IMR-90 (cell line): ENCODE results near the gene C6orf47. TPM values are rescaled to one million over a fixed set of nuclear protein-coding genes. Genes with fewer than 3 reads are reported as not detected.

Experiments used
- ATAC-seq: fragments of 200-7000 bp; cut with Tn5 transposase; 2 replicates; pipeline ENCODE4 v1.9.1; 2020; ENCODE audit warnings: low read depth, mild to moderate bottlenecking, moderate library complexity
- BruUV-seq: library from RNA; stranded (reverse); fragments of 400-500 nt; replicated peaks from 2 replicates; lab custom pipeline; 2021; lab: Mats Ljungman, UMichigan
- CTCF ChIA-PET: fragments of 300-600 bp; formaldehyde crosslinking; extraction: SDS; loops from one replicate; lab custom pipeline; 2021; ENCODE audit warnings: antibody characterized with exemption; lab: Yijun Ruan, JAX
- POLR2A ChIA-PET: fragments of 300-600 bp; sonication (Branson Sonifier 250); formaldehyde crosslinking; loops from one replicate; lab custom pipeline; 2022; ENCODE audit warnings: antibody characterized with exemption; ENCODE audit not compliant: unreplicated experiment; lab: Charles Lee
- DNase-seq: peaks from one replicate; pipeline ENCODE4 v3.0.0; 2013
- H2AFZ ChIP-seq: replicated peaks from 2 replicates; pipeline ENCODE3; 2013; ENCODE audit warnings: low read length, mild to moderate bottlenecking; ENCODE audit not compliant: poor library complexity
- H2AK5ac ChIP-seq: 2 replicates; pipeline ENCODE4 v1.6.1; 2013; ENCODE audit warnings: low read depth, low read length, inconsistent platforms
- H2AK9ac ChIP-seq: replicated peaks from 2 replicates; pipeline ENCODE3; 2013; ENCODE audit warnings: mild to moderate bottlenecking, low read depth, low read length, moderate library complexity; ENCODE audit not compliant: poor library complexity
- H2BK120ac ChIP-seq: 2 replicates; pipeline ENCODE4 v1.6.1; 2013; ENCODE audit warnings: low read depth, low read length, inconsistent platforms
- H2BK15ac ChIP-seq: 3 replicates; pipeline ENCODE4 v1.6.1; 2013; ENCODE audit warnings: low read depth, low read length, inconsistent platforms
- H2BK20ac ChIP-seq: 2 replicates; pipeline ENCODE4 v1.6.1; 2013; ENCODE audit warnings: low read depth, mild to moderate bottlenecking, inconsistent platforms, low read length, moderate library complexity
- H2BK5ac ChIP-seq: 2 replicates; pipeline ENCODE4 v1.6.1; 2013; ENCODE audit warnings: mild to moderate bottlenecking, low read depth, low read length, inconsistent platforms; ENCODE audit not compliant: poor library complexity, severe bottlenecking
- H3K14ac ChIP-seq: replicated peaks from 2 replicates; pipeline ENCODE4 v1.6.1; 2013; ENCODE audit warnings: low read depth, low read length, inconsistent platforms
- H3K18ac ChIP-seq: 2 replicates; pipeline ENCODE4 v1.6.1; 2013; ENCODE audit warnings: low read depth, low read length, control low read depth
- H3K23ac ChIP-seq: 2 replicates; pipeline ENCODE4 v1.6.1; 2013; ENCODE audit warnings: low read depth, low read length, inconsistent platforms
- H3K27ac ChIP-seq: 2 replicates; pipeline ENCODE4 v1.5.1; 2013; ENCODE audit warnings: mild to moderate bottlenecking, control low read depth, low read length; ENCODE audit not compliant: insufficient read depth
- H3K27me3 ChIP-seq: 2 replicates; pipeline ENCODE4 v1.6.1; 2013; ENCODE audit warnings: low read length; ENCODE audit not compliant: control insufficient read depth, insufficient read depth
- H3K36me3 ChIP-seq: 2 replicates; pipeline ENCODE4 v1.6.1; 2013; ENCODE audit warnings: low read length, mixed read lengths; ENCODE audit not compliant: control insufficient read depth, insufficient read depth
- H3K4ac ChIP-seq: 2 replicates; pipeline ENCODE4 v1.6.1; 2013; ENCODE audit warnings: low read depth, low read length, inconsistent platforms
- H3K4me1 ChIP-seq: 2 replicates; pipeline ENCODE4 v1.6.1; 2013; ENCODE audit warnings: low read length, mixed read lengths; ENCODE audit not compliant: control insufficient read depth, insufficient read depth
- H3K4me2 ChIP-seq: 2 replicates; pipeline ENCODE4 v1.6.1; 2013; ENCODE audit warnings: low read depth, mild to moderate bottlenecking, control low read depth, low read length, moderate library complexity
- H3K4me3 ChIP-seq: 2 replicates; pipeline ENCODE4 v1.5.1; 2013; ENCODE audit warnings: low read depth, mild to moderate bottlenecking, control low read depth, low read length, moderate library complexity; ENCODE audit not compliant: insufficient read depth
- H3K56ac ChIP-seq: 2 replicates; pipeline ENCODE4 v1.6.1; 2013; ENCODE audit warnings: low read length, inconsistent platforms; ENCODE audit not compliant: insufficient read depth; ENCODE audit errors: extremely low read depth
- H3K79me1 ChIP-seq, 2 experiments: 2 replicates each; pipeline ENCODE4 v1.6.1; 2013; ENCODE audit warnings: low read length in 2 of 2, inconsistent platforms in 1 of 2, low read depth in 1 of 2
- H3K9ac ChIP-seq: 2 replicates; pipeline ENCODE4 v1.6.1; 2013; ENCODE audit warnings: low read depth, low read length, control low read depth
- H3K9me1 ChIP-seq: 2 replicates; pipeline ENCODE4 v1.6.1; 2013; ENCODE audit warnings: low read length, inconsistent platforms; ENCODE audit not compliant: insufficient read depth
- H3K9me3 ChIP-seq: 2 replicates; pipeline ENCODE4 v1.6.1; 2013; ENCODE audit warnings: low read length; ENCODE audit not compliant: control insufficient read depth, insufficient read depth
- H4K20me1 ChIP-seq: 2 replicates; pipeline ENCODE4 v1.6.1; 2013; ENCODE audit warnings: low read length, inconsistent platforms; ENCODE audit not compliant: insufficient read depth
- H4K5ac ChIP-seq: 2 replicates; pipeline ENCODE4 v1.6.1; 2013; ENCODE audit warnings: mild to moderate bottlenecking, low read depth, low read length, control low read depth
- H4K8ac ChIP-seq, 2 experiments: 2 replicates each; pipeline ENCODE4 v1.6.1; 2013; ENCODE audit warnings: low read depth in 2 of 2, low read length in 2 of 2, control low read depth in 1 of 2, inconsistent platforms in 1 of 2
- H4K91ac ChIP-seq: 2 replicates; pipeline ENCODE4 v1.6.1; 2013; ENCODE audit warnings: low read depth, low read length, inconsistent platforms; ENCODE audit not compliant: insufficient read depth
- BHLHE40 ChIP-seq: fragments of 150-350 bp; IDR thresholded peaks from 2 replicates; pipeline ENCODE4 v1.6.1; 2016; ENCODE audit warnings: mild to moderate bottlenecking, low read depth, low read length
- CEBPB ChIP-seq: IDR thresholded peaks from 2 replicates; pipeline ENCODE4 v1.6.1; 2012; ENCODE audit warnings: low read depth, low read length, improper control_type of control experiment
- POLR2A ChIP-seq: IDR thresholded peaks from 2 replicates; pipeline ENCODE4 v1.6.1; 2012; ENCODE audit warnings: mild to moderate bottlenecking, low read depth, low read length
- RCOR1 ChIP-seq: IDR thresholded peaks from 2 replicates; pipeline ENCODE4 v1.6.1; 2012; ENCODE audit warnings: mild to moderate bottlenecking, low read length, improper control_type of control experiment; ENCODE audit not compliant: insufficient replicate concordance
- WGBS, 2 experiments: methylation state at CpG; one replicate each; pipeline versions ENCODE4 v1.1.5 to v1.1.7; 2013; ENCODE audit warnings: missing lambda C conversion rate in 2 of 2; ENCODE audit not compliant: insufficient read length in 1 of 2; ENCODE audit errors: extremely low coverage in 2 of 2; 5-methylcytosine and 5-hydroxymethylcytosine counted together
- dilution Hi-C: fragments of 300-500 bp; cut with HindIII; formaldehyde crosslinking; loops from one replicate; pipeline ENCODE4 v1.14.3; 2018; ENCODE audit warnings: low sequenced_read_pairs; ENCODE audit not compliant: unreplicated experiment
- in situ Hi-C: fragments of 300-500 bp; cut with MboI; formaldehyde crosslinking; loops from 3 replicates; pipeline ENCODE4 v1.14.3; 2019; ENCODE audit warnings: low sequenced_read_pairs, inconsistent platforms, mixed read lengths
- intact Hi-C: fragments of 100-400 bp; cut with micrococcal nuclease; formaldehyde crosslinking; loops from 2 replicates; pipeline ENCODE4 v1.10.0; 2022
- polyA plus RNA-seq, 3 experiments: library from polyadenylated mRNA; depleted of rRNA; stranded (reverse); fragments of >200 nt; gene quantifications; 2 replicates each; pipeline ENCODE4 v1.2.3, GENCODE V29; 2012; ENCODE audit warnings: low replicate concordance in 1 of 3
- total RNA-seq: library from RNA; depleted of rRNA; stranded (reverse); fragments of >200 nt; gene quantifications from 2 replicates; pipeline ENCODE4 v1.2.3, GENCODE V29; 2012
- TF ChIP-seq, protein P1 (sequence below): fragments of 150-350 bp; IDR thresholded peaks from 2 replicates; pipeline ENCODE4 v1.6.1; 2017; ENCODE audit warnings: mild to moderate bottlenecking, antibody characterized with exemption, low read length, low read depth

The C6orf47 gene
- total and polyA plus RNA-seq, 2 of the 4 experiments (the other 2 are of a cell fraction): 8.9 to 14.2 TPM

DNA sequence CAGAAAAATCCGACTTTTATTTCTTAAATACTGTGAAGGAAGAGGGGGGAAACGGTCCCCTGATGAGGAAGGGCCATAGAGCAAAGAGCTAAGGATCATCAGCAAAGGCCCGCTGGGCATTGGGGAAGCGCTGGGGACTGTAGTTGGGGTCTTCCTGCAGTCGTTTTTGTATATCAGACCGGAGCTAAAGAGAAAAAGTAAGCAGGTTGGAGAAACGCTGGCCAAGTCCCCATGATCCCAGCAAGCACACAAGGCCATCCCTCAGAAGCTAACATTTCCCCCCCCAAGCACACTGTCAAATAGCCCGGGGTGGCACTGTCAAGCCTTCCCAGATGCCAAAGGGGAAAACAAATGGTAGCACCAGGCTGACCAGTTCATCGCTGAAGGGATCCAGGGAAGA, 21.5 kb downstream of the C6orf47 start:
- no peak for TF ChIP-seq CEBPB
- peak; percentile 20; the same call in 1 of the 2 replicates for TF ChIP-seq POLR2A
- no peak for TF ChIP-seq RCOR1
- no peak for TF ChIP-seq BHLHE40
- TF ChIP-seq, protein P1, sequence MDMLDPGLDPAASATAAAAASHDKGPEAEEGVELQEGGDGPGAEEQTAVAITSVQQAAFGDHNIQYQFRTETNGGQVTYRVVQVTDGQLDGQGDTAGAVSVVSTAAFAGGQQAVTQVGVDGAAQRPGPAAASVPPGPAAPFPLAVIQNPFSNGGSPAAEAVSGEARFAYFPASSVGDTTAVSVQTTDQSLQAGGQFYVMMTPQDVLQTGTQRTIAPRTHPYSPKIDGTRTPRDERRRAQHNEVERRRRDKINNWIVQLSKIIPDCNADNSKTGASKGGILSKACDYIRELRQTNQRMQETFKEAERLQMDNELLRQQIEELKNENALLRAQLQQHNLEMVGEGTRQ: no peak
- H3K18ac ChIP-seq: no peak overlapping the region
- H3K56ac ChIP-seq: no peak overlapping the region
- H4K20me1 ChIP-seq: peaks cover 16% of the 10 kb centered on the region
- H2AK9ac ChIP-seq: peak overlapping the region; percentile 71
- H2AFZ ChIP-seq: no peak overlapping the region
- H2BK15ac ChIP-seq: no peak overlapping the region
- H2BK120ac ChIP-seq: no peak overlapping the region
- H3K4ac ChIP-seq: no peak overlapping the region
- no peaks in the 10 kb centered on the region for H3K9me1 ChIP-seq
- in situ Hi-C loops (no loop called here), intact Hi-C loops (no loop called here), dilution Hi-C loops (no loop called here)
- POLR2A ChIA-PET: interaction anchor here (0.7 to 1.3 kb wide), 2 partner anchors 22 to 68 kb away, joined by 3 to 5 read pairs; partner anchors contain the start of gene C6orf47
- H3K4me3 ChIP-seq: no peak overlapping the region
- no peak overlapping the region for H4K91ac ChIP-seq
- ATAC-seq: no peak
- no peak for DNase-seq
- no peak overlapping the region for H3K9ac ChIP-seq
- no peak overlapping the region for H2BK20ac ChIP-seq
- H3K27me3 ChIP-seq: no peaks in the 10 kb centered on the region
- H3K36me3 ChIP-seq: peaks cover 81% of the 10 kb centered on the region
- WGBS, 2 experiments: 80% methylated on average over 3 of the region's 9 CpGs; no CpG with 5 or more reads in 1 of the 2 experiments
- H4K8ac ChIP-seq: no peak overlapping the region
- CTCF ChIA-PET: no interaction called here
- no peaks in the 10 kb centered on the region for H3K9me3 ChIP-seq
- no peaks in the 10 kb centered on the region; the same call in 1 of the 2 replicates for H3K4me1 ChIP-seq
- H2AK5ac ChIP-seq: no peak overlapping the region
- H4K5ac ChIP-seq: no peak overlapping the region
- peaks cover 18 to 21% of the 10 kb centered on the region in 2 experiments for H3K79me1 ChIP-seq
- H3K14ac ChIP-seq: no peak overlapping the region
- H3K23ac ChIP-seq: no peak overlapping the region
- no peak overlapping the region for H2BK5ac ChIP-seq
- no peak overlapping the region for H3K27ac ChIP-seq
- BruUV-seq: no TSS peak
- no peak overlapping the region for H3K4me2 ChIP-seq
